Colonic mucosa (tissue), 4 donors: Measurements from ENCODE around the gene TPRA1. TPM values are rescaled to one million over a fixed set of nuclear protein-coding genes. Genes with fewer than 3 reads are reported as not detected.

ENCODE experiments used
- DNase-seq: peaks from one replicate; pipeline ENCODE4 v3.0.0-alpha.2; 2020
- H3K27ac ChIP-seq: fragments of 200-600 bp; one replicate; pipeline ENCODE4 v1.8.0; 2021
- H3K27me3 ChIP-seq: fragments of 200-600 bp; one replicate; pipeline ENCODE4 v1.8.0; 2021
- H3K36me3 ChIP-seq: fragments of 200-600 bp; one replicate; pipeline ENCODE4 v1.8.0; 2021
- H3K4me1 ChIP-seq: fragments of 200-600 bp; one replicate; pipeline ENCODE4 v1.8.0; 2021; ENCODE audit warnings: mild to moderate bottlenecking
- H3K4me3 ChIP-seq: fragments of 200-600 bp; one replicate; pipeline ENCODE4 v1.8.0; 2021
- H3K9ac ChIP-seq, 2 donors: one replicate each; pipeline ENCODE4 v1.7.0; 2013; ENCODE audit warnings: control low read depth in 2 of 2, low read depth in 2 of 2, low read length in 2 of 2
- H3K9me3 ChIP-seq: fragments of 200-600 bp; one replicate; pipeline ENCODE4 v1.8.0; 2021
- intact Hi-C: fragments of 100-400 bp; cut with DNase I; formaldehyde crosslinking; loops from one replicate; pipeline ENCODE4 v1.14.1; 2022
- total RNA-seq, 2 donors: library from RNA; stranded (reverse); fragmentation: NEBNext Ultra II Directional in 1 of 2; extraction: Animal tissue kit (Norgen Biotek cat#: 25700) in 1 of 2; gene quantifications; one replicate each; pipeline ENCODE4 v1.2.1, GENCODE V29; 2021
- TF ChIP-seq, protein P1 (sequence below): fragments of 200-600 bp; IDR thresholded peaks from one replicate; pipeline ENCODE4 v1.8.0; 2022; ENCODE audit warnings: antibody characterized with exemption, mild to moderate bottlenecking
- donor health status: healthy.
- donor health status: DM: no; HTN: no; CAD: no.
- donor health status: DM: no; HTN: no; CAD: no.

The TPRA1 gene
- total RNA-seq, 2 donors from 2014 or later, result 23.4 to 38.0 TPM

GRCh38 chr3:127555108-127555507 is 35.4 kb downstream of the TPRA1 start:
- intact Hi-C loops, result no loop called here
- DNase-seq, result no peak
- no peaks in the 10 kb centered on the region for H3K9me3 ChIP-seq
- H3K4me3 ChIP-seq, result no peak overlapping the region
- no peak overlapping the region for H3K27ac ChIP-seq
- no peaks in the 10 kb centered on the region for H3K27me3 ChIP-seq
- no peak overlapping the region for H3K9ac ChIP-seq
- TF ChIP-seq, protein P1, sequence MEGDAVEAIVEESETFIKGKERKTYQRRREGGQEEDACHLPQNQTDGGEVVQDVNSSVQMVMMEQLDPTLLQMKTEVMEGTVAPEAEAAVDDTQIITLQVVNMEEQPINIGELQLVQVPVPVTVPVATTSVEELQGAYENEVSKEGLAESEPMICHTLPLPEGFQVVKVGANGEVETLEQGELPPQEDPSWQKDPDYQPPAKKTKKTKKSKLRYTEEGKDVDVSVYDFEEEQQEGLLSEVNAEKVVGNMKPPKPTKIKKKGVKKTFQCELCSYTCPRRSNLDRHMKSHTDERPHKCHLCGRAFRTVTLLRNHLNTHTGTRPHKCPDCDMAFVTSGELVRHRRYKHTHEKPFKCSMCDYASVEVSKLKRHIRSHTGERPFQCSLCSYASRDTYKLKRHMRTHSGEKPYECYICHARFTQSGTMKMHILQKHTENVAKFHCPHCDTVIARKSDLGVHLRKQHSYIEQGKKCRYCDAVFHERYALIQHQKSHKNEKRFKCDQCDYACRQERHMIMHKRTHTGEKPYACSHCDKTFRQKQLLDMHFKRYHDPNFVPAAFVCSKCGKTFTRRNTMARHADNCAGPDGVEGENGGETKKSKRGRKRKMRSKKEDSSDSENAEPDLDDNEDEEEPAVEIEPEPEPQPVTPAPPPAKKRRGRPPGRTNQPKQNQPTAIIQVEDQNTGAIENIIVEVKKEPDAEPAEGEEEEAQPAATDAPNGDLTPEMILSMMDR, result no peak
- no peaks in the 10 kb centered on the region for H3K4me1 ChIP-seq
- no peaks in the 10 kb centered on the region for H3K36me3 ChIP-seq

- Histone ChIP-seq H3K36me3 (no peaks in the 10 kb centered on the region), H3K27ac (no peak overlapping the region), H3K27me3 (no peaks in the 10 kb centered on the region), H3K9me3 (no peaks in the 10 kb centered on the region), H3K4me1 (peaks cover 4% of the 10 kb centered on the region), H3K4me3 (no peak overlapping the region), H3K9ac (no peak overlapping the region)
- TF ChIP-seq, protein P1, result no peak
- DNase-seq, result no peak
- intact Hi-C loops, result no loop called here
Measured at GRCh38 chr3:127552038-127552437, 38.5 kb downstream of the TPRA1 start.

GRCh38 chr3:127551178-127551577 is 39.4 kb downstream of the TPRA1 start:
- intact Hi-C loops, result no loop called here
- H3K4me1 ChIP-seq, result peaks cover 4% of the 10 kb centered on the region
- H3K4me3 ChIP-seq, result no peak overlapping the region
- no peak overlapping the region for H3K27ac ChIP-seq
- H3K27me3 ChIP-seq, result no peaks in the 10 kb centered on the region
- TF ChIP-seq, protein P1, result no peak
- DNase-seq, result no peak
- no peak overlapping the region for H3K9ac ChIP-seq
- no peaks in the 10 kb centered on the region for H3K9me3 ChIP-seq
- no peaks in the 10 kb centered on the region for H3K36me3 ChIP-seq

DNA sequence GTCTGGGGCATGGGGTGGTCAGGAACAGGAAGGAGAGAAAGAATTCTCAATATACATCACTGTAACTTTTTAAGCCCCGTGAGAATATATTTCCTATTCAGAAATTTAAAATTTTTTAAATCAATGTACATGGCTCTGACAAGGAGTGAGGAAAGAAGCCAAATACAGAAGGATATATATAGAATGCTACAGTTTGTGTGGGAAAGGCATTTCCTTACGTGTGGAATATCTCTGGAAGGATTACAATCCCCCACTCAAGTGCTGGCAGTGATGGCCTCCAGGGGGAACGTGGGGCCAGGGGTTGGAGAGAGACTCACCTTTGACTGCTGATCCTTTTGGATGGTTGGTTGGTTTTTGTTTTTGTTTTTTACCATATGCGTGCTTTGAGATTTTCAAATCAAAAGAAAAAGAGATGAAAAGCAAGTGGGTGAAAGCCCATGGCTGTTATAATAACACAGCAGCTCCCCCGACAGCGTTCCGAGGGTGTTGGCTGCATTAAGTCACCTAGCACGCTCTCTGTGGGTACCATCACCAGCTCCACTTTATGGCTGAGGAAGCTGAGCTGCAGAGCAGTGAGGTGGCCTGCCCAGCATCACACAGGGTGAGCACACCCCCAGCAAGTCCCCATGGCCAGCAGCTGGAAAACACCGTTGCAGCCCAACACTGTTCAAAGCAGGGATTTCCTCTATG is 39.9 kb downstream of the TPRA1 start:
- intact Hi-C loops, result no loop called here
- Histone ChIP-seq H3K4me1 (peaks cover 4% of the 10 kb centered on the region), H3K9ac (no peak overlapping the region), H3K27ac (no peak overlapping the region), H3K4me3 (no peak overlapping the region), H3K27me3 (no peaks in the 10 kb centered on the region), H3K36me3 (no peaks in the 10 kb centered on the region), H3K9me3 (no peaks in the 10 kb centered on the region)
- TF ChIP-seq, protein P1, result no peak
- DNase-seq, result no peak

DNA sequence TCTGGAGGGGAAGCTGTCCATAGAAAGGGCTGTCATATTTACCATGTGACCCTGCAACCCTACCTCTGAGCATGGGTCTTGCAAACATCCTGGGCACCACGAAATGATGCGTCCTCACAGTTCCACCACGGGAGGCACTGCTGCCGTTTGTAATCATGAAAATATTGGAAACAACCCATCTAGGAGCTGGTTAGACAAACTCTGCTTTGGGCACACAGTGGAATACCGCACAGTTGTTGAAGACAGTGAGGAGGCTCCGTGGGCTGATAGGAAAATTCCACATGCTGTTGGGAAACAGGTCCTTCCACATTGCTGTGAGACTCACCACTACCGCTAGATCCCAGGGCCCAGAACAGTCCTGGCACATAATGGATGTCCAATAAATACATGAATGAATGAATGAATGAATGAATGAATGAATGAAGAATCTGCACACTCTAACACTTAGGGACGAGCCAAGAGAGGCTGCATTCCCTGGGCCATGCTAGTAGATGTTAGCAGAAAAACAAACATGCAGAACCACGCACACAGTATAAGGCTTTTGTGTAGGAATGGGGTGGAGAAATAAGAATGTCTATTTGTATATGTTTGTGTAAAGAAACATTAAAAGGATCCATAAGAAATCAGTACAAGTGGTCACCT is 40.6 kb downstream of the TPRA1 start:
- intact Hi-C loops, result loop anchor here (5.0 to 10.0 kb wide), 3 partner anchors 568 to 1025 kb away; partner anchors contain the start of genes CHST13 and PLXNA1
- no peak for DNase-seq
- Histone ChIP-seq H3K4me3 (no peak overlapping the region), H3K4me1 (peaks cover 4% of the 10 kb centered on the region), H3K27ac (no peak overlapping the region), H3K9me3 (no peaks in the 10 kb centered on the region), H3K9ac (no peak overlapping the region), H3K36me3 (no peaks in the 10 kb centered on the region), H3K27me3 (no peaks in the 10 kb centered on the region)
- TF ChIP-seq, protein P1, result no peak
